ENCODE measurements around the gene REC114. TPM values are rescaled to one million over a fixed set of nuclear protein-coding genes. Genes with fewer than 3 reads are reported as not detected.
A peak's percentile ranks its signal among the peaks of the same experiment; 100 is the strongest.

Gene REC114
- total RNA-seq, 1 donor from 2014 or later = not detected

GRCh38 chr15:73578026-73578425, 135.1 kb downstream of the REC114 start:
- no peak for DNase-seq

- DNase-seq = no peak
Observed at GRCh38 chr15:73582851-73583379, 140.0 kb downstream of the REC114 start.

- DNase-seq = no peak
Observed at GRCh38 chr15:73583544-73583943, 140.6 kb downstream of the REC114 start.

- no peak for DNase-seq
Observed at GRCh38 chr15:73584699-73585420, 141.9 kb downstream of the REC114 start.

- DNase-seq = no peak
Observed at GRCh38 chr15:73585871-73586654, 143.1 kb downstream of the REC114 start.

- DNase-seq = no peak
Observed at GRCh38 chr15:73589766-73590165, 146.8 kb downstream of the REC114 start.

- no peak for DNase-seq
Observed at GRCh38 chr15:73590263-73590662, 147.3 kb downstream of the REC114 start.

GRCh38 chr15:73593304-73594074, 150.5 kb downstream of the REC114 start:
- DNase-seq = peak; percentile 93

GRCh38 chr15:73594109-73594508, 151.1 kb downstream of the REC114 start:
- no peak for DNase-seq

GRCh38 chr15:73596174-73596573, 153.2 kb downstream of the REC114 start:
- DNase-seq = no peak

GRCh38 chr15:73597036-73597638, 154.2 kb downstream of the REC114 start:
- DNase-seq = no peak

GRCh38 chr15:73598530-73599160, 155.7 kb downstream of the REC114 start:
- peak; percentile 25 for DNase-seq

GRCh38 chr15:73599934-73600333, 157.0 kb downstream of the REC114 start:
- no peak for DNase-seq

GRCh38 chr15:73600413-73601335, 157.7 kb downstream of the REC114 start:
- no peak for DNase-seq

GRCh38 chr15:73601451-73602445, 158.8 kb downstream of the REC114 start:
- DNase-seq = peak; percentile 91

GRCh38 chr15:73602446-73602843, 159.5 kb downstream of the REC114 start:
- no peak for DNase-seq

GRCh38 chr15:73602992-73603391, 160.0 kb downstream of the REC114 start:
- DNase-seq = no peak

- DNase-seq = no peak
Observed at GRCh38 chr15:73604477-73604876, 161.5 kb downstream of the REC114 start.

GRCh38 chr15:73605759-73606436, 162.9 kb downstream of the REC114 start:
- no peak for DNase-seq
